ENCODE data around the gene MECR. TPM values are rescaled to one million over a fixed set of nuclear protein-coding genes. Genes with fewer than 3 reads are reported as not detected.

The MECR gene
- total RNA-seq, 3 donors from 2014 or later (not counting 1 experiment from before 2014, with no cell fraction given), result 8.0 to 11.2 (median 8.8) TPM

DNA sequence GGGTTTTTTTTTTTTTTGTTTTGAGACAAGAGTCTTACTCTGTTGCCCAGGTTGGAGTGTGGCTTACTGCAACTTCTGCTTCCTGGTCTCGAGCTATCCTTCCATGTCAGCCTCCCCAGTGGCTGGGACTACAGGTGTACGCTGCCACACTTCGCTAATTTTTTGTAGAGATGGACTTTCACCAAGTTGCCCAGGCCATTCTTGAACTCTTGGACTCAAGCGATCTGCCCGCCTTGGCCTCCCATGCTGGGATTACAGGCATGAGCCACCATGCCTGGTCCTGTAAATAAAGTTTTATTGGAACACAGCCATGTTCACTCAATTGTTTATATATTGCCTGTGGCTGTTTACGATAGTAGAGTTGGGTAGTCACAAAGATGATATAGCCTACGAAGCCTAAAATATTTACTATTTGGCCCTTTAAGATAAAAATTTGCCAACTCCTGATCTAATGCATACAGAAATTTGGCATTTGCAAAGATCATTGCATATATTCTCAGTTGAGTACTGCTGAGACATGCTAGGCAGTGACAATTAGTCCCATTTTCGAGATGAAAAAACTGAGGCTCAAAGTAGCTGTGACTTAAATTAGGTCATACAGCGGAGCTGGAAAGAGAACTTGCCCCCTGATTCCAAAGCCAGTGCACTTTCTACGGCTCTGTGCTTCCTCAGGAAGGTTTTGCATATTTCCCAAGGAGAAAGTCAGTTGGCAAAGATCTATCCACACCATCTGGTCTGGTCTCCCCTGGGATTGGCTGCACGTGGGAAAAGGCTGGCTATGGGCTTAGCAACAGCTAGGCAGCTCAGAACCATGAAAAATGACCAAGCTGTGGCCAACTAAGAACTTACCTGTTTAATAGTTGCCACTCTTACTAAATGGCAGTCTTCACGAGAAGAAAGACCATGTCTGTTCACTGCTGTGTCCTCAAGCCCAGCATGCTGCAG is 19.4 kb downstream of the MECR start:
- no peak for ATAC-seq

DNA sequence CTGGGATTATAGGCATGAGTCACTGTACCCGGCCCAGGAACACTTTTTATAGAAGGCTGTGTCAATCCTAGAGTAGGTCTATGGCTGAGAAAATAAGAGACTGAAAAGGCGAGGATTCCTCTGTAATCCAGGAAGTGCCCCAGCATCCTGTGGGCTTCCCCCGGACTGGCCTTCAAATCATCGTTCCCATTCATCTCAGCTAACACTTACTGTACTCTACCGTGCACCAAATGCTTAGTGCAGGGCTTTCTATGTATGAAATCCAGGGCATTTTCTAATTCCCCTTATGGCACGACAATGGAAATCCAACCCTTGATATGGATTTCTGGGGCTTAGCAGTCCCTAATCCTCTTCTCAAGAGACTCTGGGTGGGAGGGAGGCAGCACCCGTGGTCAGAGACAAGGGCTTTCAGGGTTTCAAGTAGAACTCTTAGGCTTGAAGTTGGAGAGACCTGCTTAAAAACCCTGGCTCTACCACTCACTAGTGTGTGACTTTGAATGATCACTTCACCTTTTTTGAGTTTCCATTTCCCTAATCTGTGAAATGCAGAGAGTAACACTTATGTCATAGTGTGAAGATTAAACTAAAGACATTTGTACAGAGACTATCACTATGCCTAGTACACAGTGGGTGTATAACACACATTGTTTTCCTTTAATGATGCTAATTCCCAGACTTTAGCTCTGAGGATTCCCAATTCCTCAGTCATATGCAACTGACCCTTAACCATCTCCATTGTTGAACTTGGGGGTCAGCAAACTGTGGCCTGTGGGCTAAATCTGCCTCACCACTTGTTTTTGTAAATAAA is 20.3 kb downstream of the MECR start:
- Mint-ChIP-seq H3K4me1 (no peaks in the 10 kb centered on the region), H3K27ac (no peak overlapping the region), H3K27me3 (ENCODE audit: low read depth in 2 of 2) (no peaks in the 10 kb centered on the region), H3K4me3 (no peak overlapping the region), H3K36me3 (peaks cover 10% of the 10 kb centered on the region), H3K9me3 (no peaks in the 10 kb centered on the region)
- no peaks in the 10 kb centered on the region for H3K4me1 ChIP-seq (ENCODE audit: control insufficient read depth, insufficient read depth, low read length)
- no peaks in the 10 kb centered on the region for H3K27me3 ChIP-seq (ENCODE audit: control insufficient read depth, insufficient read depth, low read length)
- ATAC-seq (no peak), DNase-seq (no peak)
- TF ChIP-seq, protein P1, sequence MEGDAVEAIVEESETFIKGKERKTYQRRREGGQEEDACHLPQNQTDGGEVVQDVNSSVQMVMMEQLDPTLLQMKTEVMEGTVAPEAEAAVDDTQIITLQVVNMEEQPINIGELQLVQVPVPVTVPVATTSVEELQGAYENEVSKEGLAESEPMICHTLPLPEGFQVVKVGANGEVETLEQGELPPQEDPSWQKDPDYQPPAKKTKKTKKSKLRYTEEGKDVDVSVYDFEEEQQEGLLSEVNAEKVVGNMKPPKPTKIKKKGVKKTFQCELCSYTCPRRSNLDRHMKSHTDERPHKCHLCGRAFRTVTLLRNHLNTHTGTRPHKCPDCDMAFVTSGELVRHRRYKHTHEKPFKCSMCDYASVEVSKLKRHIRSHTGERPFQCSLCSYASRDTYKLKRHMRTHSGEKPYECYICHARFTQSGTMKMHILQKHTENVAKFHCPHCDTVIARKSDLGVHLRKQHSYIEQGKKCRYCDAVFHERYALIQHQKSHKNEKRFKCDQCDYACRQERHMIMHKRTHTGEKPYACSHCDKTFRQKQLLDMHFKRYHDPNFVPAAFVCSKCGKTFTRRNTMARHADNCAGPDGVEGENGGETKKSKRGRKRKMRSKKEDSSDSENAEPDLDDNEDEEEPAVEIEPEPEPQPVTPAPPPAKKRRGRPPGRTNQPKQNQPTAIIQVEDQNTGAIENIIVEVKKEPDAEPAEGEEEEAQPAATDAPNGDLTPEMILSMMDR (IDR thresholded peaks at IDR 0.05), result no peak
- 70% methylated on average over 7 of the region's 7 CpGs for WGBS (ENCODE audit: insufficient coverage)
- no peak overlapping the region for H3K4me3 ChIP-seq (ENCODE audit: low read length)
- no peak overlapping the region for H3K27ac ChIP-seq (ENCODE audit: low read length)
- peaks cover 20% of the 10 kb centered on the region for H3K36me3 ChIP-seq (ENCODE audit: control insufficient read depth, insufficient read depth, low read length)
- no peaks in the 10 kb centered on the region for H3K9me3 ChIP-seq (ENCODE audit: control insufficient read depth, insufficient read depth, low read length)
- intact Hi-C loops (cut with micrococcal nuclease), result no loop called here

More for the DNA sequence above, 19.4 kb downstream of the MECR start:
- H3K4me3 Mint-ChIP-seq, result no peak overlapping the region
- intact Hi-C loops (cut with micrococcal nuclease), result no loop called here
- no peak overlapping the region for H3K4me3 ChIP-seq (ENCODE audit: low read length)
- H3K9me3 ChIP-seq (ENCODE audit: control insufficient read depth, insufficient read depth, low read length), result no peaks in the 10 kb centered on the region
- H3K4me1 ChIP-seq (ENCODE audit: control insufficient read depth, insufficient read depth, low read length), result no peaks in the 10 kb centered on the region
- H3K27ac ChIP-seq (ENCODE audit: low read length), result no peak overlapping the region
- H3K9me3 Mint-ChIP-seq, result no peaks in the 10 kb centered on the region
- no peaks in the 10 kb centered on the region for H3K4me1 Mint-ChIP-seq
- no peaks in the 10 kb centered on the region for H3K27me3 Mint-ChIP-seq (ENCODE audit: low read depth in 2 of 2)
- DNase-seq, result no peak
- TF ChIP-seq, protein P1 (IDR thresholded peaks at IDR 0.05), result no peak
- peaks cover 10% of the 10 kb centered on the region for H3K36me3 Mint-ChIP-seq
- no peak overlapping the region for H3K27ac Mint-ChIP-seq
- no peaks in the 10 kb centered on the region for H3K27me3 ChIP-seq (ENCODE audit: control insufficient read depth, insufficient read depth, low read length)
- H3K36me3 ChIP-seq (ENCODE audit: control insufficient read depth, insufficient read depth, low read length), result peaks cover 21% of the 10 kb centered on the region
- 89% methylated on average over 12 of the region's 12 CpGs for WGBS (ENCODE audit: insufficient coverage)

DNA sequence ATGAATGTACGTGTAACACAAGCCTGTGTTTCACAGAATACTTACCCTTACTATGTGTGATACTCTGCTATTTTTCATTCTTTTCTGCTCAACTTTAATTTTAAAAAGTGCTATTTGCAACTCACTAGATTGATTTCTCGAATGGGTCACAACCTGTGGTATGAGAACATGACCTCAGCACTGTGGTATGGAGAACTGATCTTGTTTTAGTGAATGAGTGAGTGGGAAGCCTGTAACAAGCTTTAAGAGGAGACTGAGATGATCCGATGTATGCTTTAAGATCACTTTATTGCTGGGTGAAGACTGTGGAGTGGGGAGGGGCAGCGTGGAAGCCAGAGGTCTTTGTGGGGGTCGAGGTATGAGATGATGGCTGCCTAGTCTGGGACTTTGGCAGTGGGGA is 21.6 kb downstream of the MECR start:
- no peaks in the 10 kb centered on the region for H3K27me3 Mint-ChIP-seq (ENCODE audit: low read depth in 2 of 2)
- H3K4me1 Mint-ChIP-seq, result no peaks in the 10 kb centered on the region
- ATAC-seq (no peak), DNase-seq (no peak)
- Histone ChIP-seq H3K4me3 (ENCODE audit: low read length) (no peak overlapping the region), H3K9me3 (ENCODE audit: control insufficient read depth, insufficient read depth, low read length) (no peaks in the 10 kb centered on the region), H3K36me3 (ENCODE audit: control insufficient read depth, insufficient read depth, low read length) (peaks cover 15% of the 10 kb centered on the region), H3K27ac (ENCODE audit: low read length) (no peak overlapping the region), H3K27me3 (ENCODE audit: control insufficient read depth, insufficient read depth, low read length) (no peaks in the 10 kb centered on the region), H3K4me1 (ENCODE audit: control insufficient read depth, insufficient read depth, low read length) (no peaks in the 10 kb centered on the region)
- peaks cover 10% of the 10 kb centered on the region for H3K36me3 Mint-ChIP-seq
- no peaks in the 10 kb centered on the region for H3K9me3 Mint-ChIP-seq
- no peak overlapping the region for H3K4me3 Mint-ChIP-seq
- intact Hi-C loops (cut with micrococcal nuclease), result no loop called here
- 93% methylated on average over 5 of the region's 5 CpGs for WGBS (ENCODE audit: insufficient coverage)
- no peak overlapping the region for H3K27ac Mint-ChIP-seq
- TF ChIP-seq, protein P1 (IDR thresholded peaks at IDR 0.05), result no peak

Measured in natural killer cell (primary cell).